Progenitor cell of endocrine pancreas (in vitro differentiated cells): Measurements from ENCODE around the gene BACE2. TPM values are rescaled to one million over a fixed set of nuclear protein-coding genes. Genes with fewer than 3 reads are reported as not detected.

Experiments
- DNase-seq: peaks from one replicate; pipeline ENCODE4 v3.0.0; 2021; ENCODE audit warnings: low spot score; ENCODE audit not compliant: unreplicated experiment
- H3K27ac Mint-ChIP-seq: 2 replicates; pipeline ENCODE4 v1.8.0; 2021; ENCODE audit warnings: mild to moderate bottlenecking, moderate library complexity, mixed read lengths
- H3K27me3 Mint-ChIP-seq: 2 replicates; pipeline ENCODE4 v1.8.0; 2021; ENCODE audit warnings: mixed read lengths
- H3K36me3 Mint-ChIP-seq: 2 replicates; pipeline ENCODE4 v1.8.0; 2022; ENCODE audit warnings: mixed read lengths; ENCODE audit not compliant: insufficient read depth
- H3K4me1 Mint-ChIP-seq: 2 replicates; pipeline ENCODE4 v1.8.0; 2021; ENCODE audit warnings: low read depth, mixed read lengths
- H3K4me3 Mint-ChIP-seq: 2 replicates; pipeline ENCODE4 v1.8.0; 2021; ENCODE audit warnings: low read depth, mild to moderate bottlenecking, moderate library complexity, mixed read lengths
- H3K9me3 Mint-ChIP-seq: 2 replicates; pipeline ENCODE4 v1.8.0; 2021; ENCODE audit warnings: low read depth, mixed read lengths
- CTCF ChIP-seq: fragments of 200-600 bp; sonication (generic); IDR thresholded peaks from one replicate; pipeline ENCODE4 v1.5.0; 2021; ENCODE audit warnings: antibody characterized with exemption, mild to moderate bottlenecking; ENCODE audit not compliant: unreplicated experiment
- total RNA-seq: library from RNA; stranded (reverse); gene quantifications from 2 replicates; pipeline ENCODE4 v1.2.1, GENCODE V29; 2021

BACE2 gene
- total RNA-seq, 1 donor from 2014 or later: 13.4 TPM

DNA sequence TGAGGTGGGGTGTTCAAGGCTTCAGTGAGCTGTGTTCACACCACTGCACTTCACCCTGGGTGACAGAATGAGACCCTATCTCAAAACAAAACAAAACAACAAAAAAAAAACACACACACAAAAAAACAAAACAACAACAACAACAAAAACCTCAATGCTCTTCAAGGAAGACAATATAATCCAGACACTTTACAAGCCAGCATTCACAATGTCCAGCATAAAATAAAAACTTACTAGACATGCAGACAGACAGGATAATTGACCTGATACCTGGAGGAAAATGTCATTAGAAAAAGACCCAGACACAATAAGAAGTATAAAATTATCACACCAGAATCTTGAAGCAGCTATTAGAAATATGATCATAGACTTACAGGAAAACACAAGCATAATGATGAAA lies 39.0 kb upstream of the BACE2 start:
- Mint-ChIP-seq H3K9me3 (no peaks in the 10 kb centered on the region), H3K36me3 (no peaks in the 10 kb centered on the region), H3K27me3 (peaks cover 7% of the 10 kb centered on the region), H3K27ac (no peak overlapping the region), H3K4me1 (peaks cover 4% of the 10 kb centered on the region), H3K4me3 (no peak overlapping the region)
- TF ChIP-seq CTCF: no peak
- DNase-seq: no peak

DNA sequence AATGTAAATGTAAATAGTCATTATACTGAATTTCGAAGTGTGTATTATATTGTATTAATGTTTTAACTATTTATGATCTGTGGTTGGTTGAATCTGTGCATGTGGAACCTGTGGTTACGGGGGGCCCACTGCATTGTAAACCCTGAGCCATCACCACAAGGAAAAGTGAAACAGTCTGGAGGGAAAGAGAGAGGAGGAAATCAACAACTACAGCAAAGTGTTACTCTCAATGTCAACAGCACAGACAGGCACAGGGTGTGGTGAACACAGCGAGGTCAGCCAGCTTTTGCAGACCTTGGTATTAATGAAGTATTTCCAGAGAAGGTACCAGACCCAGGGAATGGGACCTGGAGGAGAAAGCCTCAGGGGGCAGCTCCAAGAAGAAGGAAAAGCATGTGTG lies 37.1 kb upstream of the BACE2 start:
- Mint-ChIP-seq H3K36me3 (no peaks in the 10 kb centered on the region), H3K4me3 (no peak overlapping the region), H3K27me3 (peaks cover 15% of the 10 kb centered on the region), H3K9me3 (no peaks in the 10 kb centered on the region), H3K4me1 (peaks cover 4% of the 10 kb centered on the region), H3K27ac (no peak overlapping the region)
- no peak for DNase-seq
- no peak for TF ChIP-seq CTCF

DNA sequence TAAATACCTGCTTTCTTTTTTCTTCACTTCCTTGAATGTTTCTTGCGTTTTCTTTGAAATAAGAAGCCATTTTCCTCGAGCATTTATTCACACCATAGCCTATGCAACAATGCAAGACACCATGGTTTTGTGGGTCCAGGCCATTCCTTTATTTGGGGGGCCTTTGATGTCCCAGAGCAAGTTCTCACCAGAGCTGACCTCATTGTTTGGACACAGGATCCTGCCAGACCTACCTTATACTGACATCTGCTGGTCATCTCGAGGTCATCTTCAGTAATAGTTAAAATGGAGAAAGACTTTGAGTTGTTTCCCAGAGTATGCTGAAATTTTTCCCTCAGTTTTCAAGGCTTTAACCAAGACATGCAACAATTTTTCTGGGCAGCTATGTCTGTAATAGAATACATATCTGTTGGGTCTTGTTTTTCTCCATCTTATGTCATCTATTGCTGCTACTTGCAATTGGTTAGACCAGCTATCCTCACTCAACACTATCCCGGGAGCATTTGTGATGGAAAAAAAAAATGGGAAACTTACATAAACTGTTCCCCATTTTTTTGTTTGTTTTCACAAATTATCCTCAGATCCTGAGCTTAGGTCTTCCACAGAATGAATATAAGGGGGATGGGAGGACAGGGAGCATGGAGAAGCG lies 34.0 kb upstream of the BACE2 start:
- Mint-ChIP-seq H3K36me3 (no peaks in the 10 kb centered on the region), H3K27ac (no peak overlapping the region), H3K4me3 (no peak overlapping the region), H3K9me3 (no peaks in the 10 kb centered on the region), H3K4me1 (peaks cover 4% of the 10 kb centered on the region), H3K27me3 (peaks cover 20% of the 10 kb centered on the region)
- TF ChIP-seq CTCF: peak; percentile 54
- no peak for DNase-seq

DNA sequence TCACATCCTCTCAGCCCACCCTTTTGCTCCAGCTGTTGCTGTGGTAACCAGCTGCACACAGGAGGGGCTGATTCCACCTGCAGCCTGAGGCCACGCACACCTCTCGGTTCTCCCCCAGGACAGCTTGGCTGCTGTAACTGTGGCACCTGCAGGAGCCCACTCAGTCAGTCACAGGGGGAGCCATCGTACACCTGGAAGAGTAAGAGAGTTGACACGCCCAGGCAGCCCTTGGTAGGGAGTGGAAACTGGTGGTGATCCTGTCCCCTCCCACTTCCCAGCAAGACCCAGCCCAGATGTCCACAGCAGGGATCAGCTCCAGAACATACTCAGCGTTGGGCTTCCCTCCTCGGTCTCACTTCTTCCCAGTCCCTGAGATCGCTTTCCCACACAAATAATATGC lies 32.2 kb upstream of the BACE2 start:
- H3K4me1 Mint-ChIP-seq: peaks cover 4% of the 10 kb centered on the region
- H3K27ac Mint-ChIP-seq: no peak overlapping the region
- H3K9me3 Mint-ChIP-seq: no peaks in the 10 kb centered on the region
- H3K36me3 Mint-ChIP-seq: no peaks in the 10 kb centered on the region
- peaks cover 24% of the 10 kb centered on the region for H3K27me3 Mint-ChIP-seq
- no peak overlapping the region for H3K4me3 Mint-ChIP-seq
- DNase-seq: no peak
- no peak for TF ChIP-seq CTCF

GRCh38 chr21:41136286-41136685 lies 31.7 kb upstream of the BACE2 start:
- Mint-ChIP-seq H3K4me3 (no peak overlapping the region), H3K27ac (no peak overlapping the region), H3K4me1 (no peaks in the 10 kb centered on the region), H3K27me3 (peaks cover 25% of the 10 kb centered on the region), H3K9me3 (no peaks in the 10 kb centered on the region), H3K36me3 (no peaks in the 10 kb centered on the region)
- no peak for TF ChIP-seq CTCF
- no peak for DNase-seq
